ENCODE results near the gene SENP6. TPM values are rescaled to one million over a fixed set of nuclear protein-coding genes. Genes with fewer than 3 reads are reported as not detected.
A peak's percentile ranks its signal among the peaks of the same experiment; 100 is the strongest.

SENP6 gene
- total and polyA plus RNA-seq, 9 of the 15 experiments (the other 6 are each of a cell fraction or from before 2014, with no cell fraction given), result 11.1 to 79.4 (median 46.8) TPM

DNA sequence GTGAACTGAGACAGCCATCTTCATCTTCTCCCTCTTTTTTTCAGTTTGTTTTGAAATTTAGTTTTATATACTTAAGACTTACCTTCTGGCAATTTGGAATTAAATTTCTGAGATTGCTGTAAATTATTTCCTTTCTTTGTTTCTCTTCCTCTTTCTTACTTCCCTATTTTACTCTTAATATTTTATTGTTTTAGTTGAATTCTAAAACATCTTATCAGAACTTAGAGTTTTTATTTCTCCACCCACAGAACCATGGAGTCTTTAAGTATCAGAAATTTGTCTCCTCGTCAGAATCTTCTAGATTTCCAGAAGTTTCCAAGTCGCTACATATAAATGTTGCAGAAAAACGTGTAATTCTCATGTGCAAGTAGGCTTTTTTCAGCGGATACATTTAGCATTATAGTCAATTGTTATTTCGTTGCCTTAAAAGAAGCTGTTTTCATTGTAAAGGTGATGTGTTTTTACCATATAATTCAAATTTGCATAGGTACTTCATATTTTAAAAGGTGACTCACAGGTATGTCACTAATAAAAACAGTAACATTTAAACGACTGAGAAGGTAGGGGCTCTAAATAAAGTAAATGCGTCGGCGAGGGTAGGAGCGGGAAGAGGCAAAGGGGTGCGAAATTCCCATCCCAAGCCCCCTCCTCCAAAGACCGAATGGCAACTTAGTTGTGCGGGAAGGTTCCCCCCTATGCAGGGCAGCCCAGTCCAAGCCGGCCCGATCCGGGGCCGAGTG is 146.5 kb downstream of the SENP6 start (continued):
- TF ChIP-seq, protein P1, sequence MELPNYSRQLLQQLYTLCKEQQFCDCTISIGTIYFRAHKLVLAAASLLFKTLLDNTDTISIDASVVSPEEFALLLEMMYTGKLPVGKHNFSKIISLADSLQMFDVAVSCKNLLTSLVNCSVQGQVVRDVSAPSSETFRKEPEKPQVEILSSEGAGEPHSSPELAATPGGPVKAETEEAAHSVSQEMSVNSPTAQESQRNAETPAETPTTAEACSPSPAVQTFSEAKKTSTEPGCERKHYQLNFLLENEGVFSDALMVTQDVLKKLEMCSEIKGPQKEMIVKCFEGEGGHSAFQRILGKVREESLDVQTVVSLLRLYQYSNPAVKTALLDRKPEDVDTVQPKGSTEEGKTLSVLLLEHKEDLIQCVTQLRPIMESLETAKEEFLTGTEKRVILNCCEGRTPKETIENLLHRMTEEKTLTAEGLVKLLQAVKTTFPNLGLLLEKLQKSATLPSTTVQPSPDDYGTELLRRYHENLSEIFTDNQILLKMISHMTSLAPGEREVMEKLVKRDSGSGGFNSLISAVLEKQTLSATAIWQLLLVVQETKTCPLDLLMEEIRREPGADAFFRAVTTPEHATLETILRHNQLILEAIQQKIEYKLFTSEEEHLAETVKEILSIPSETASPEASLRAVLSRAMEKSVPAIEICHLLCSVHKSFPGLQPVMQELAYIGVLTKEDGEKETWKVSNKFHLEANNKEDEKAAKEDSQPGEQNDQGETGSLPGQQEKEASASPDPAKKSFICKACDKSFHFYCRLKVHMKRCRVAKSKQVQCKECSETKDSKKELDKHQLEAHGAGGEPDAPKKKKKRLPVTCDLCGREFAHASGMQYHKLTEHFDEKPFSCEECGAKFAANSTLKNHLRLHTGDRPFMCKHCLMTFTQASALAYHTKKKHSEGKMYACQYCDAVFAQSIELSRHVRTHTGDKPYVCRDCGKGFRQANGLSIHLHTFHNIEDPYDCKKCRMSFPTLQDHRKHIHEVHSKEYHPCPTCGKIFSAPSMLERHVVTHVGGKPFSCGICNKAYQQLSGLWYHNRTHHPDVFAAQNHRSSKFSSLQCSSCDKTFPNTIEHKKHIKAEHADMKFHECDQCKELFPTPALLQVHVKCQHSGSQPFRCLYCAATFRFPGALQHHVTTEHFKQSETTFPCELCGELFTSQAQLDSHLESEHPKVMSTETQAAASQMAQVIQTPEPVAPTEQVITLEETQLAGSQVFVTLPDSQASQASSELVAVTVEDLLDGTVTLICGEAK (IDR thresholded peaks at IDR 0.05), result 0 out of 2 replicates have a peak, but pooled peaks have one; percentile 45
- TF ChIP-seq, protein P1 (CRISPR knock-in tag; IDR thresholded peaks at IDR 0.05), result no peak
- peak; percentile 90 for TF ChIP-seq KLF16 (IDR thresholded peaks at IDR 0.05)
- TF ChIP-seq, protein P2, sequence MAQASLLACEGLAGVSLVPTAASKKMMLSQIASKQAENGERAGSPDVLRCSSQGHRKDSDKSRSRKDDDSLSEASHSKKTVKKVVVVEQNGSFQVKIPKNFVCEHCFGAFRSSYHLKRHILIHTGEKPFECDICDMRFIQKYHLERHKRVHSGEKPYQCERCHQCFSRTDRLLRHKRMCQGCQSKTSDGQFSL (CRISPR knock-in tag; IDR thresholded peaks at IDR 0.05), result no peak
- TF ChIP-seq, protein P2 (tag; IDR thresholded peaks at IDR 0.05), result no peak
- TF ChIP-seq, protein P3, sequence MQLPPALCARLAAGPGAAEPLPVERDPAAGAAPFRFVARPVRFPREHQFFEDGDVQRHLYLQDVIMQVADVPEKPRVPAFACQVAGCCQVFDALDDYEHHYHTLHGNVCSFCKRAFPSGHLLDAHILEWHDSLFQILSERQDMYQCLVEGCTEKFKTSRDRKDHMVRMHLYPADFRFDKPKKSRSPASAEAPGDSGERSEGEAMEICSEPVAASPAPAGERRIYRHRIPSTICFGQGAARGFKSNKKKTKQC (CRISPR knock-in tag; IDR thresholded peaks at IDR 0.05), result 0 out of 2 replicates have a peak, but pooled peaks have one; percentile 35

Data from K562 (cell line).